DND-41 (cell line): Measurements from ENCODE around the gene FCHO2.
"Not testable (repeated sequence)": the region's sequence is repeated elsewhere in the genome, so short reads cannot be mapped to it uniquely, and the experiment has no call there.

Source experiments
- ATAC-seq: fragments of 200-7000 bp; cut with Tn5 transposase; 3 replicates; pipeline ENCODE4 v1.9.1; 2021; ENCODE audit warnings: low read depth; ENCODE audit not compliant: insufficient read depth
- DNase-seq: peaks from one replicate; pipeline ENCODE4 v3.0.0-alpha.2; 2020
- H2AFZ ChIP-seq: 2 replicates; pipeline ENCODE4 v1.6.0; 2012; ENCODE audit warnings: low read depth, low read length
- H3K27ac ChIP-seq: 2 replicates; pipeline ENCODE4 v1.5.1; 2012; ENCODE audit warnings: low read length, inconsistent platforms
- H3K27me3 ChIP-seq: fragments of 200-600 bp; sonication (generic); 2 replicates; pipeline ENCODE4 v1.6.0; 2012; ENCODE audit warnings: low read length, mild to moderate bottlenecking, inconsistent platforms; ENCODE audit not compliant: insufficient read depth, poor library complexity
- H3K36me3 ChIP-seq: 2 replicates; pipeline ENCODE4 v1.5.1; 2012; ENCODE audit warnings: low read length, inconsistent platforms; ENCODE audit not compliant: insufficient read depth
- H3K4me1 ChIP-seq: 2 replicates; pipeline ENCODE4 v1.5.1; 2012; ENCODE audit warnings: mild to moderate bottlenecking, low read length; ENCODE audit not compliant: insufficient read depth
- H3K4me2 ChIP-seq: 2 replicates; pipeline ENCODE4 v1.6.0; 2012; ENCODE audit warnings: mild to moderate bottlenecking, moderate library complexity, low read length, inconsistent platforms; ENCODE audit not compliant: insufficient read depth
- H3K4me3 ChIP-seq, 2 experiments: fragments of 200-600 bp in 1 of 2; shearing (Covaris generic) in 1 of 2; 2 replicates each; pipeline ENCODE4 v1.5.1; 2012 to 2016; ENCODE audit warnings: inconsistent platforms in 2 of 2, low read length in 2 of 2, mild to moderate bottlenecking in 2 of 2, low read depth in 1 of 2, moderate library complexity in 1 of 2
- H3K79me2 ChIP-seq: 2 replicates; pipeline ENCODE4 v1.6.0; 2012; ENCODE audit warnings: low read length, inconsistent platforms; ENCODE audit not compliant: insufficient read depth
- H3K9ac ChIP-seq: 2 replicates; pipeline ENCODE4 v1.6.0; 2012; ENCODE audit warnings: low read depth, mild to moderate bottlenecking, inconsistent platforms, low read length, moderate library complexity
- H3K9me3 ChIP-seq: 2 replicates; pipeline ENCODE4 v1.5.1; 2012; ENCODE audit warnings: low read length, moderate library complexity, mild to moderate bottlenecking, inconsistent platforms; ENCODE audit not compliant: insufficient read depth, severe bottlenecking
- H4K20me1 ChIP-seq: 2 replicates; pipeline ENCODE4 v1.6.0; 2012; ENCODE audit warnings: low read length; ENCODE audit not compliant: insufficient read depth
- EZH2 ChIP-seq: IDR thresholded peaks from 3 replicates; pipeline ENCODE4 v1.6.1; 2012; ENCODE audit warnings: borderline replicate concordance, low read depth, mild to moderate bottlenecking, moderate library complexity, low read length, inconsistent platforms; ENCODE audit not compliant: severe bottlenecking
- TF ChIP-seq, protein P1 (sequence below): IDR thresholded peaks from 2 replicates; pipeline ENCODE4 v1.5.1; 2012; ENCODE audit warnings: borderline replicate concordance, low read length, moderate library complexity, mild to moderate bottlenecking; ENCODE audit not compliant: poor library complexity, severe bottlenecking; ENCODE audit errors: extremely low read depth

The FCHO2 gene

GRCh38 chr5:73022471-73023169 lies 66.8 kb downstream of the FCHO2 start:
- no peak for DNase-seq
- H3K9ac ChIP-seq, result no peak overlapping the region
- H2AFZ ChIP-seq, result no peak overlapping the region
- H4K20me1 ChIP-seq, result no peaks in the 10 kb centered on the region
- no peaks in the 10 kb centered on the region for H3K79me2 ChIP-seq
- H3K27ac ChIP-seq, result no peak overlapping the region
- no peak for ATAC-seq
- H3K4me2 ChIP-seq, result no peak overlapping the region
- H3K4me3 ChIP-seq, result no peak overlapping the region
- H3K4me1 ChIP-seq, result no peaks in the 10 kb centered on the region
- no peaks in the 10 kb centered on the region for H3K36me3 ChIP-seq
- H3K9me3 ChIP-seq, result no peaks in the 10 kb centered on the region
- TF ChIP-seq, protein P1, sequence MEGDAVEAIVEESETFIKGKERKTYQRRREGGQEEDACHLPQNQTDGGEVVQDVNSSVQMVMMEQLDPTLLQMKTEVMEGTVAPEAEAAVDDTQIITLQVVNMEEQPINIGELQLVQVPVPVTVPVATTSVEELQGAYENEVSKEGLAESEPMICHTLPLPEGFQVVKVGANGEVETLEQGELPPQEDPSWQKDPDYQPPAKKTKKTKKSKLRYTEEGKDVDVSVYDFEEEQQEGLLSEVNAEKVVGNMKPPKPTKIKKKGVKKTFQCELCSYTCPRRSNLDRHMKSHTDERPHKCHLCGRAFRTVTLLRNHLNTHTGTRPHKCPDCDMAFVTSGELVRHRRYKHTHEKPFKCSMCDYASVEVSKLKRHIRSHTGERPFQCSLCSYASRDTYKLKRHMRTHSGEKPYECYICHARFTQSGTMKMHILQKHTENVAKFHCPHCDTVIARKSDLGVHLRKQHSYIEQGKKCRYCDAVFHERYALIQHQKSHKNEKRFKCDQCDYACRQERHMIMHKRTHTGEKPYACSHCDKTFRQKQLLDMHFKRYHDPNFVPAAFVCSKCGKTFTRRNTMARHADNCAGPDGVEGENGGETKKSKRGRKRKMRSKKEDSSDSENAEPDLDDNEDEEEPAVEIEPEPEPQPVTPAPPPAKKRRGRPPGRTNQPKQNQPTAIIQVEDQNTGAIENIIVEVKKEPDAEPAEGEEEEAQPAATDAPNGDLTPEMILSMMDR, result no peak
- no peak for TF ChIP-seq EZH2
- peaks cover 6% of the 10 kb centered on the region for H3K27me3 ChIP-seq

DNA sequence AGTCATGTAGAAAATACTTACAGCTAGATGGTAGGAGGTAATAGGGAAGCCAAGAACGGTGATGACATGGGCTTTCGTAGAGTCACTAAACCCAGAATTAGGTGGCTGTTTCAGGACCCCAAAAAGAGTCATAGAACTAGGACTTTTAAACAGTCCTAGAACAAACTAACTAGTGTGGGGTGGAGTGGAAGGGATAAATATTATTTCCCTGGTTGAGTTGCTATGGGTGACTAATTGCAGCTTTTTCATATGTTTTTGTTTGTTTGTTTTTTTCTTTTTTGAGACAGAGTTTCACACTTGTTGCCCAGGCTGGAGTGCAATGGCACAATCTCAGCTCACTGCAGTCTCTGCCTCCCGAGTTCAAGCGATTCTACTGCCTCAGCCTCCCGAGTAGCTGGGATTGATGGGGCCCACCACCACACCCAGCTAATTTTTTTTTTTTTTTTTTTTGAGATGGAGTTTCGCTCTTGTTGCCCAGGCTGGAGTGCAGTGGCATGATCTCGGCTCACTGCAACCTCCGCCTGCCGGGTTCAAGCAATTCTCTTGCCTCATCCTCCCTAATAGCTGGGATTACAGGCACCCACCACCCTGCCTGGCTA lies 69.2 kb downstream of the FCHO2 start:
- H3K4me1 ChIP-seq, H3K27ac ChIP-seq, H3K36me3 ChIP-seq, H3K79me2 ChIP-seq, H3K9me3 ChIP-seq, H2AFZ ChIP-seq, H3K4me3 ChIP-seq, H3K4me2 ChIP-seq, DNase-seq, H3K27me3 ChIP-seq, H3K9ac ChIP-seq, H4K20me1 ChIP-seq, ATAC-seq: not testable (repeated sequence)

- no peaks in the 10 kb centered on the region for H3K36me3 ChIP-seq
- no peak overlapping the region for H3K9ac ChIP-seq
- no peak for ATAC-seq
- H3K79me2 ChIP-seq, result no peaks in the 10 kb centered on the region
- H2AFZ ChIP-seq, result no peak overlapping the region
- H3K4me1 ChIP-seq, result no peaks in the 10 kb centered on the region
- DNase-seq, result no peak
- no peak overlapping the region for H3K4me3 ChIP-seq
- peaks cover 5% of the 10 kb centered on the region for H3K27me3 ChIP-seq
- H4K20me1 ChIP-seq, result no peaks in the 10 kb centered on the region
- H3K4me2 ChIP-seq, result no peak overlapping the region
- H3K9me3 ChIP-seq, result no peaks in the 10 kb centered on the region
- no peak overlapping the region for H3K27ac ChIP-seq
- TF ChIP-seq, protein P1, result no peak
- no peak for TF ChIP-seq EZH2
These were observed 71.5 kb downstream of the FCHO2 start for GRCh38 chr5:73027361-73027760.

GRCh38 chr5:73027816-73028215 lies 72.0 kb downstream of the FCHO2 start:
- no peak for TF ChIP-seq EZH2
- TF ChIP-seq, protein P1, result no peak
- no peaks in the 10 kb centered on the region for H3K9me3 ChIP-seq
- no peak overlapping the region for H3K4me3 ChIP-seq
- H3K79me2 ChIP-seq, result no peaks in the 10 kb centered on the region
- no peak overlapping the region for H3K4me2 ChIP-seq
- no peaks in the 10 kb centered on the region for H4K20me1 ChIP-seq
- no peaks in the 10 kb centered on the region for H3K4me1 ChIP-seq
- H3K9ac ChIP-seq, result no peak overlapping the region
- DNase-seq, result no peak
- no peak overlapping the region for H3K27ac ChIP-seq
- H2AFZ ChIP-seq, result no peak overlapping the region
- H3K36me3 ChIP-seq, result no peaks in the 10 kb centered on the region
- ATAC-seq, result no peak
- H3K27me3 ChIP-seq, result peaks cover 5% of the 10 kb centered on the region
